Chondrocyte (in vitro differentiated cells): Measurements from ENCODE around the gene PHOSPHO1. TPM values are rescaled to one million over a fixed set of nuclear protein-coding genes. Genes with fewer than 3 reads are reported as not detected.
"Not testable (repeated sequence)": the region's sequence is repeated elsewhere in the genome, so short reads cannot be mapped to it uniquely, and the experiment has no call there.

Source experiments
- DNase-seq: peaks from one replicate; pipeline ENCODE4 v3.0.0; 2021; ENCODE audit warnings: mixed read lengths, low spot score
- H3K27ac Mint-ChIP-seq: one replicate; pipeline ENCODE4 v1.8.0; 2021; ENCODE audit warnings: mild to moderate bottlenecking, moderate library complexity, mixed read lengths; ENCODE audit not compliant: unreplicated experiment
- H3K27me3 Mint-ChIP-seq: 2 replicates; pipeline ENCODE4 v1.8.0; 2021; ENCODE audit warnings: low read depth, mixed read lengths
- H3K36me3 Mint-ChIP-seq: 2 replicates; pipeline ENCODE4 v1.8.0; 2021; ENCODE audit warnings: low read depth, mixed read lengths
- H3K4me1 Mint-ChIP-seq: 2 replicates; pipeline ENCODE4 v1.8.0; 2021; ENCODE audit warnings: low read depth, mild to moderate bottlenecking, mixed read lengths
- H3K4me3 Mint-ChIP-seq: one replicate; pipeline ENCODE4 v1.8.0; 2021; ENCODE audit warnings: mild to moderate bottlenecking, moderate library complexity, mixed read lengths; ENCODE audit not compliant: unreplicated experiment
- H3K9me3 Mint-ChIP-seq: 2 replicates; pipeline ENCODE4 v1.8.0; 2021; ENCODE audit warnings: low read depth, mixed read lengths
- CTCF ChIP-seq: fragments of 200-600 bp; sonication (generic); IDR thresholded peaks from 2 replicates; pipeline ENCODE4 v1.5.0; 2021; ENCODE audit warnings: antibody characterized with exemption, mild to moderate bottlenecking, moderate library complexity
- total RNA-seq: library from RNA; stranded (reverse); gene quantifications from 3 replicates; pipeline ENCODE4 v1.2.1, GENCODE V29; 2021

PHOSPHO1 gene
- total RNA-seq, 1 donor from 2014 or later, result not detected

- Mint-ChIP-seq H3K36me3 (peaks cover 8% of the 10 kb centered on the region), H3K4me1 (no peaks in the 10 kb centered on the region), H3K4me3 (no peak overlapping the region), H3K27ac (no peak overlapping the region), H3K9me3 (peaks cover 26% of the 10 kb centered on the region), H3K27me3 (peaks cover 3% of the 10 kb centered on the region)
- DNase-seq, result no peak
- peak; percentile 85 for TF ChIP-seq CTCF
Measured at GRCh38 chr17:49180303-49180702, 50.3 kb downstream of the PHOSPHO1 start.

GRCh38 chr17:49175978-49176377 is 54.6 kb downstream of the PHOSPHO1 start:
- H3K4me1 Mint-ChIP-seq, H3K36me3 Mint-ChIP-seq, DNase-seq, H3K27ac Mint-ChIP-seq, H3K4me3 Mint-ChIP-seq: not testable (repeated sequence)
- H3K27me3 Mint-ChIP-seq, result peaks cover 22% of the 10 kb centered on the region
- H3K9me3 Mint-ChIP-seq, result peaks cover 34% of the 10 kb centered on the region

Other genes starting within 250 kb of the PHOSPHO1 start
- gene IGF2BP1, start 233.4 kb downstream of the PHOSPHO1 start, total RNA-seq, result 47.1 to 60.0 TPM (median 57.6 TPM) in 3 replicates
- gene B4GALNT2, start 98.0 kb downstream of the PHOSPHO1 start, total RNA-seq, result 0.07 TPM in 1 of 3 replicates, not detected in the others
- not detected in 3 replicates for gene GNGT2, start 20.2 kb downstream of the PHOSPHO1 start, total RNA-seq
- not detected in 3 replicates for gene ABI3, start 20.1 kb downstream of the PHOSPHO1 start, total RNA-seq
- 45.0 to 59.3 TPM (median 48.0 TPM) in 3 replicates for gene ZNF652, start 131.5 kb upstream of the PHOSPHO1 start, total RNA-seq
- 108 to 129 TPM (median 114 TPM) in 3 replicates for gene PHB1, start 184.1 kb upstream of the PHOSPHO1 start, total RNA-seq